Islet precursor cell (in vitro differentiated cells): ENCODE measurements around the gene HTR3D.
A peak's percentile ranks its signal among the peaks of the same experiment; 100 is the strongest.
"Not testable (repeated sequence)": the region's sequence is repeated elsewhere in the genome, so short reads cannot be mapped to it uniquely, and the experiment has no call there.

Experiments used
- DNase-seq: peaks from one replicate; pipeline ENCODE4 v3.0.0-alpha.2; 2018

HTR3D gene

DNA sequence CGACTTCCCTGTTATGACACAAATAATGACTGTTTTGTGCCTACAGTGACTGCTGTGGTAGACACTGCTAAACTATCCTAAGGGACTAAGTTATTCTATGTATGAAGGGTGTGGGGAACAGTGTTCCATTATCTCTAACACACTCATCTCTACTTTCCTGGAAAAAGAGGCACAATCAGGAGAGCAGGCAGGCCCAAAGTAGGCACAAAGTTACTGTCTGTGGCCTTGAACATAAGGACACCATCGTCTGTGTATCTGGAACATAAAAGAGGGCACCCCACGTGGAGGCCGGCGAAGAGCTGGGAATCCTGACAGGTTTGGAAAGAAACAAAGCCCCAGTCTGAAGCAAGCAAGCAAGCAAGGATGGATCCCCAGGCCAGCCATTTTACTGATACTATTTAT is 15.4 kb upstream of the HTR3D start:
- DNase-seq: no peak

GRCh38 chr3:184016811-184017671 is 14.5 kb upstream of the HTR3D start:
- DNase-seq: peak; percentile 83

GRCh38 chr3:184017672-184018423 is 13.7 kb upstream of the HTR3D start, which contains the start of gene ABCC5:
TSS of gene ABCC5 (minus strand) at chr3:184017884. CDS start at chr3:184014392, 3,492 bp downstream.
- peak; percentile 98 for DNase-seq

DNA sequence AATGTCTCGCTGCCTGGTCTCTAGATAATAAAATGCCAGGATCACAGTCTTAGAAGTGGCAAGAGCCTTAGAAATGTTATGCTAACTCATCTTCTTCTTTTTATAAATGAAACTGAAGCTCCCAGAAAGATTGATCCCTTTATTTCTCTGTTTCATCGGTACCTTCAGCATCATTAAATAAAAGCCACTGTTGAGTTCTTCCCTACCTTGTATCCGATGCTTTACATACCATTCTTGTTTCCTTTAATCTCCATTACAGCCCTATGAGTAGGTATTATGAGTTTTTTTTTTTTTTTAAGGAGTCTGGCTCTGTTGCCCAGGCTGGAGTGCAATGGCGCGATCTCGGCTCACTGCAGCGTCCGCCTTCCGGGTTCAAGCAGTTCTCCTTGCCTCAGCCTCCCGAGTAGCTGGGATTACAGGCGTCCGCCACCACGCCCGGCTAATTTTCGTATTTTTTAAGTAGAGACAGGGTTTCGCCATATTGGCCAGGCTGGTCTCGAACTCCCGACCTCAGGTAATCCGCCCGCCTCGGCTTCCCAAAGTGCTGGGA is 13.0 kb upstream of the HTR3D start:
- no peak for DNase-seq

DNA sequence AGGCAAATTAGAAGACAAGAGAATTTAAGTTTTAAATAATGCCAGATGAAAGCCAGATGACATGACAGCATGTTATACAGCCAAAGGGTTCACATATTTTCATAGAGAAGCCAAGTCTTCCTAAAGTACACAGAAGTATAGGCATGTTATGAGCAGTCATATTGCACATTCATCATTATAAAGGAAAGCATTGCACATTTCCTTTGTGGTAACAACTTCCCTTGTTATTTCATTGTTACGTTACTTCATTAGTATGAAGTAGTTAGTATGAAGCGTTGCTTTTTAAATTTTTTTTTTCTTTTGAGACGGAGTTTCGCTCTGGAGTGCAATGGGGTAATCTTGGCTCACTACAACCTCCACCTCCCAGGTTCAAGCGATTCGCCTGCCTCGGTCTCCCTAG is 9.2 kb upstream of the HTR3D start:
- DNase-seq: no peak

GRCh38 chr3:184025256-184025655 is 6.3 kb upstream of the HTR3D start:
- DNase-seq: not testable (repeated sequence)

GRCh38 chr3:184028275-184028890 is 3.2 kb upstream of the HTR3D start:
- DNase-seq: not testable (repeated sequence)

GRCh38 chr3:184029443-184029842 is 2.1 kb upstream of the HTR3D start:
- no peak for DNase-seq

DNA sequence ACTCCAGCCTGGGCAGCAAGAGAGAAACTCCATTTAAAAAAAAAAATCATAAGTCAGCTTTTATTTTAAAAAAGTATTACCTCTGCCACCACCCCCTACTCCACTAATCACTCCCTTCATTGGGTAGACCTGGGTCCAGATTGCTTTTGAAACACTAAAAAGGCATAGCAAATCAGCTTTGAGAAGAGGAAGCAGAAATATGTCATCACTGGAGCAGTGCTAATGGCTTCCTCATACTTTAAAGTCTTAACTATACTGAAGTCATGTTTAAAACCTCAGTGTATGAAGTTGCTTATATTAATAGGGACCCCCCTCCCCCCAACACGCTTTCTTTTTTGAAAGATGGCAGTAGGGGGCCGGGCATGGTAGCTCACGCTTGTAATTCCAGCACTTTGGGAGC is 1.0 kb upstream of the HTR3D start:
- peak; percentile 6 for DNase-seq

DNA sequence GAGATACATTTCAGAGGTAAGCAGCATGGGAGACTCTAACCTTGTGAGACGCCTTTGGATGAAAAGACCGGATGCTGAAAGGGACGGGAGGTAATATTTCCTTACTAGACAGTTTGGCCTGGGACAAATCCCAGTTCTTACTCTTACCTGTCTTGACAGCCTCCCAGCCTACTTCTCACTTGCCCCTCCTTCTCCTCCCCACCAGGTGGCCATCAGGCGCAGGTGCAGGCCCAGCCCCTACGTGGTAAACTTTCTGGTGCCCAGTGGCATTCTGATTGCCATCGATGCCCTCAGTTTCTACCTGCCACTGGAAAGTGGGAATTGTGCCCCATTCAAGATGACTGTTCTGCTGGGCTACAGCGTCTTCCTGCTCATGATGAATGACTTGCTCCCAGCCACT is 6.3 kb downstream of the HTR3D start:
- DNase-seq: no peak

GRCh38 chr3:184038307-184038706 is 6.8 kb downstream of the HTR3D start:
- not testable (repeated sequence) for DNase-seq

- no peak for DNase-seq
Measured at GRCh38 chr3:184039414-184039813, 7.9 kb downstream of the HTR3D start.

DNA sequence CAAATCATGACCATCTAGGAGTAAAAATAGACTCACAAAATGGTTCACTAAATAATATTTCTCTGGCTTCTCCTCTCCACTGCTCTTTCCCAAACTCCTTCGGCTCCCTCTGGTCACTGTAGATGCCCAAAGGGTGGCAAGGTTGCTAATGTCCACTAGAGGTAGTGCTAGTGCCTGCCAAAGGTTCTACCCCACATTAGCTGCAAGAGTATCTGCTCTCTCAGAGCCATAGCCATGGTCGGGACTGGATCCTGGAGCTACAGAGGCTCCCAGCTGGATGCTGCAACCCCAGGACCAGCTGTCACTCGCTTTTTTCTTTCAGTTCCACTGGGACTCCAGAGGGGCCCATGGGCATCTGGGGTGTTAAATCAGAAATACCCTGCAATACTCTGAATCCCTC is 8.5 kb downstream of the HTR3D start:
- peak; percentile 72 for DNase-seq

- DNase-seq: no peak
Measured at GRCh38 chr3:184042617-184043016, 11.1 kb downstream of the HTR3D start.

- no peak for DNase-seq
Measured at GRCh38 chr3:184045995-184046394, 14.5 kb downstream of the HTR3D start.

- no peak for DNase-seq
Measured at GRCh38 chr3:184050217-184050847, 18.8 kb downstream of the HTR3D start.

DNA sequence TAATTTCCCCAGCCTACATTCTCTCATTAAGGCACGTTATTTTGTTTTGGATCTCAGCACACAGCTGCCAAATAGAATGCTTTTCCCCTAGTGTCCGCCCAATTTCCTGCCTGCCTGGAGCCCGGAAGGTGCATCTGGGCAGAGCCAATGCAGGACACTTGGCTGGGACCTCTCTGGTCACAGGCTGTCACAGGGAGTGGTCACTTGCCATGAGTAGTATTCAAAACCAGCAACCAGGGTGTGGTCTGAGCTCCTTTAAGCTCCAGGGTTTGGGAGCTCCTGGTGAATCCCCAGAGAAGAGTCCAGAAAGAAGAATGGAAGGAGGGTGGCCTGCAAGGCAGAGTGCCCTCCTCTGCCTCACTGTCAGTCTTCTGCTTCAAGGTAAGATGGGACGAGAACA is 21.2 kb downstream of the HTR3D start, which contains the start of gene HTR3C:
Gene HTR3C, plus strand, starts transcription at position 281 of the 400 bp plus-strand sequence. Its CDS starts 34 bp downstream, at position 315.
- no peak for DNase-seq

DNA sequence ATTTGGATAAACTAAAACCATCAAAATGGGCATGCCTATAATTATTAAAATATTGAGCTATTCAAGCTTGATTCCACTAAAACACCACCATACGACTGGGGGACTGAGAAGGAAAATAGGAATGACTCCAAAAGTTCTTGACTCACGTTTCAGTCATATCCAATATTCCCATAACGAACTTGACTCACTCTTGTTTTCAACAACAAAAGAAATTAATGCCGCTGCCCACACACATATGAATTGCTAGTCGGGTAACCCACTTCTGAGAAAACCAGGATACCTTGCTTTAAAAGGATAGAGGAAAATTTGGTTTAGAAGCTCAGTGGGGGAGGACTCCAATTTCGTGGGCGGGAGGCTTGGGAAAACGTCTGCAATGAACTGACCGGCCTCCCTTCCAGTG is 26.5 kb downstream of the HTR3D start:
- DNase-seq: no peak

DNA sequence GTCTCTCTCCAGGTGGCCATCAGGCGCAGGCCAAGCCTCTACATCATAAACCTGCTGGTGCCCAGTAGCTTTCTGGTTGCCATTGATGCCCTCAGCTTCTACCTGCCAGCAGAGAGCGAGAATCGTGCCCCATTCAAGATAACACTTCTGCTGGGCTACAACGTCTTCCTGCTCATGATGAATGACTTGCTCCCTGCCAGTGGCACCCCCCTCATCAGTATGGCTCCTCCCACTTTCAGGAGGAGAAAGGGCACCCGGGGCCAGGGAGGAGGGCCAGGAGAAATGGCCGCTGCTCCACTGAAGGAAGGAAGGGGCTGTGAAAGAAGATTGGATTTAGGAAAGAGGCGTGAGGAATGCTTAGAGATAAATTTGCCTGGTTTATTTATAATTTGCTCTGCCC is 27.9 kb downstream of the HTR3D start:
- no peak for DNase-seq

GRCh38 chr3:184062637-184063036 is 31.1 kb downstream of the HTR3D start:
- no peak for DNase-seq

GRCh38 chr3:184066211-184066610 is 34.7 kb downstream of the HTR3D start:
- no peak for DNase-seq

GRCh38 chr3:184067573-184068055 is 36.1 kb downstream of the HTR3D start:
- no peak for DNase-seq
